ENCODE results near the gene ALS2. TPM values are rescaled to one million over a fixed set of nuclear protein-coding genes. Genes with fewer than 3 reads are reported as not detected.

ALS2 gene
- total RNA-seq, 1 experiment from 2014 or later: 28.1 TPM

GRCh38 chr2:201824212-201824611, 43.5 kb upstream of the ALS2 start:
- Histone ChIP-seq H3K79me2 (ENCODE audit: insufficient read depth, low read length) (no peaks in the 10 kb centered on the region), H3K27me3 (ENCODE audit: insufficient read depth, low read length) (no peaks in the 10 kb centered on the region), H3K9me3 (ENCODE audit: control insufficient read depth in 1 of 2, insufficient read depth in 1 of 2, low read depth in 1 of 2, low read length in 2 of 2) (no peaks in the 10 kb centered on the region), H3K36me3 (ENCODE audit: control insufficient read depth in 1 of 2, insufficient read depth in 2 of 2, low read length in 2 of 2) (no peaks in the 10 kb centered on the region), H3K4me3 (replicated peaks in 1 of 2; ENCODE audit: low read depth in 1 of 2, low read length in 2 of 2) (no peak overlapping the region), H3K4me2 (ENCODE audit: low read length) (no peak overlapping the region), H3K9ac (ENCODE audit: low read length) (no peak overlapping the region), H4K20me1 (ENCODE audit: insufficient read depth) (no peaks in the 10 kb centered on the region), H2AFZ (ENCODE audit: low read depth, low read length, poor library complexity, severe bottlenecking) (no peak overlapping the region), H3K9me2 (ENCODE audit: insufficient read depth) (no peaks in the 10 kb centered on the region; the same call in 1 of the 2 replicates), H3K4me1 (ENCODE audit: control insufficient read depth in 1 of 2, insufficient read depth in 2 of 2, low read length in 2 of 2) (peaks cover 0 to 5% of the 10 kb centered on the region in 2 experiments; a peak in 1 of 4 replicates), H3K27ac (ENCODE audit: low read depth, low read length) (no peak overlapping the region)
- no TSS peak for BruUV-seq (replicated peaks)
- no peak for TF ChIP-seq CTCF (IDR thresholded peaks at IDR 0.05 in 2 of 3, conservative IDR thresholded peaks at IDR 0.05 in 1 of 3; ENCODE audit: borderline replicate concordance in 1 of 3, insufficient read depth in 1 of 3, low read depth in 2 of 3, low read length in 2 of 3)
- no peak for TF ChIP-seq ATF3 (IDR thresholded peaks at IDR 0.05)
- TF ChIP-seq SRF (IDR thresholded peaks at IDR 0.05; ENCODE audit: low read depth): no peak
- no peak for TF ChIP-seq CBX3 (IDR thresholded peaks at IDR 0.05; ENCODE audit: low read depth)
- TF ChIP-seq REST (IDR thresholded peaks at IDR 0.05; ENCODE audit: low read depth): no peak
- no peak for TF ChIP-seq SP1 (IDR thresholded peaks at IDR 0.05; ENCODE audit: low read depth)
- TF ChIP-seq RAD21 (IDR thresholded peaks at IDR 0.05; ENCODE audit: low read depth): no peak
- no peak for TF ChIP-seq YY1 (IDR thresholded peaks at IDR 0.05; ENCODE audit: extremely low read depth, insufficient replicate concordance, low read depth, low read length)
- TF ChIP-seq EZH2phosphoT487 (IDR thresholded peaks at IDR 0.05; ENCODE audit: borderline replicate concordance): no peak
- TF ChIP-seq EGR1 (IDR thresholded peaks at IDR 0.05; ENCODE audit: low read depth): no peak
- no peak for TF ChIP-seq POLR2A (IDR thresholded peaks at IDR 0.05; ENCODE audit: borderline replicate concordance, extremely low read depth, insufficient read depth, insufficient read length)
- no peak for TF ChIP-seq FOSL1 (IDR thresholded peaks at IDR 0.05; ENCODE audit: low read depth)
- TF ChIP-seq ELF1 (IDR thresholded peaks at IDR 0.05; ENCODE audit: borderline replicate concordance, low read depth): no peak
- TF ChIP-seq TCF7L2 (IDR thresholded peaks at IDR 0.05; ENCODE audit: borderline replicate concordance, extremely low read depth, insufficient read depth, insufficient read length): no peak
- TF ChIP-seq POLR2AphosphoS5 (IDR thresholded peaks at IDR 0.05; ENCODE audit: low read depth, low read length): no peak
- no peak for TF ChIP-seq JUND (IDR thresholded peaks at IDR 0.05)
- no peak for TF ChIP-seq SIN3A (IDR thresholded peaks at IDR 0.05; ENCODE audit: low read depth)
- no peak for TF ChIP-seq CEBPB (IDR thresholded peaks at IDR 0.05; ENCODE audit: low read depth)
- no peak for TF ChIP-seq ZBTB33 (IDR thresholded peaks at IDR 0.05; ENCODE audit: extremely low read depth, insufficient replicate concordance, low read length)
- ChIA-PET RAD21 (ENCODE audit: low non-redundant PET in 1 of 2, low total read pairs in 2 of 2, uncharacterized antibody in 2 of 2, unreplicated experiment in 2 of 2) (no interaction called here), POLR2A (no interaction called here), CTCF (no interaction called here)
- intact Hi-C loops (cut with micrococcal nuclease): no loop called here
- no peak for DNase-seq (ENCODE audit: low read depth, low spot score)
- no peak for ATAC-seq
